Measurements from ENCODE around the gene LIAS.
A peak's percentile ranks its signal among the peaks of the same experiment; 100 is the strongest.
"Not testable (repeated sequence)": the region's sequence is repeated elsewhere in the genome, so short reads cannot be mapped to it uniquely, and the experiment has no call there.

Gene LIAS

GRCh38 chr4:39498727-39499020 is 39.8 kb downstream of the LIAS start:
- H3K4me3 ChIP-seq (replicated peaks in 1 of 2; ENCODE audit: low read depth in 2 of 2, low read length in 2 of 2) = no peak overlapping the region
- TF ChIP-seq CTCF (IDR thresholded peaks at IDR 0.05; ENCODE audit: low read depth, low read length) = no peak
- no peak for DNase-seq (ENCODE audit: low read depth in 2 of 2)

GRCh38 chr4:39502019-39502663 is 43.3 kb downstream of the LIAS start:
- no peak overlapping the region for H3K4me3 ChIP-seq (replicated peaks in 1 of 2; ENCODE audit: low read depth in 2 of 2, low read length in 2 of 2)
- TF ChIP-seq CTCF (IDR thresholded peaks at IDR 0.05; ENCODE audit: low read depth, low read length) = no peak
- DNase-seq (ENCODE audit: low read depth in 2 of 2) = peak; percentile 60 to 94

GRCh38 chr4:39502664-39503035 is 43.8 kb downstream of the LIAS start:
- not testable (repeated sequence) for H3K4me3 ChIP-seq (replicated peaks in 1 of 2; ENCODE audit: low read depth in 2 of 2, low read length in 2 of 2)
- DNase-seq (ENCODE audit: low read depth in 2 of 2) = peak in 1 of 2 donors; percentile 79

- H3K4me3 ChIP-seq (replicated peaks in 1 of 2; ENCODE audit: low read depth in 2 of 2, low read length in 2 of 2) = no peak overlapping the region
- no peak for DNase-seq (ENCODE audit: low read depth in 2 of 2)
- TF ChIP-seq CTCF (IDR thresholded peaks at IDR 0.05; ENCODE audit: low read depth, low read length) = no peak
Measured at GRCh38 chr4:39504538-39504937, 45.7 kb downstream of the LIAS start.

- no peak for TF ChIP-seq CTCF (IDR thresholded peaks at IDR 0.05; ENCODE audit: low read depth, low read length)
- no peak overlapping the region for H3K4me3 ChIP-seq (replicated peaks in 1 of 2; ENCODE audit: low read depth in 2 of 2, low read length in 2 of 2)
- DNase-seq (ENCODE audit: low read depth in 2 of 2) = peak in 1 of 2 donors; percentile 46
Measured at GRCh38 chr4:39505581-39505980, 46.7 kb downstream of the LIAS start.

GRCh38 chr4:39510348-39510929 is 51.6 kb downstream of the LIAS start:
- no peak for TF ChIP-seq CTCF (IDR thresholded peaks at IDR 0.05; ENCODE audit: low read depth, low read length)
- no peak for DNase-seq (ENCODE audit: low read depth in 2 of 2)
- no peak overlapping the region for H3K4me3 ChIP-seq (replicated peaks in 1 of 2; ENCODE audit: low read depth in 2 of 2, low read length in 2 of 2)

GRCh38 chr4:39514266-39514665 is 55.4 kb downstream of the LIAS start:
- not testable (repeated sequence) for DNase-seq (ENCODE audit: low read depth in 2 of 2); H3K4me3 ChIP-seq (replicated peaks in 1 of 2; ENCODE audit: low read depth in 2 of 2, low read length in 2 of 2)

GRCh38 chr4:39514888-39515401 is 56.1 kb downstream of the LIAS start:
- DNase-seq (ENCODE audit: low read depth in 2 of 2) = peak; percentile 13 to 71
- TF ChIP-seq CTCF (IDR thresholded peaks at IDR 0.05; ENCODE audit: low read depth, low read length) = no peak

GRCh38 chr4:39515669-39516401 is 57.0 kb downstream of the LIAS start:
- not testable (repeated sequence) for DNase-seq (ENCODE audit: low read depth in 2 of 2); H3K4me3 ChIP-seq (replicated peaks in 1 of 2; ENCODE audit: low read depth in 2 of 2, low read length in 2 of 2)

More at GRCh38 chr4:39514888-39515401, 56.1 kb downstream of the LIAS start:
- H3K4me3 ChIP-seq (replicated peaks in 1 of 2; ENCODE audit: low read depth in 2 of 2, low read length in 2 of 2) = no peak overlapping the region
